Natural killer cell (primary cell): ENCODE measurements around the gene CLDN22. TPM values are rescaled to one million over a fixed set of nuclear protein-coding genes. Genes with fewer than 3 reads are reported as not detected.

Source experiments
- ATAC-seq, 3 donors: fragments of 150-1000 bp in 2 of 3; fragments of 200-7000 bp in 1 of 3; cut with Tn5 transposase; 1 replicate in 1 of 3; 2 replicates in 2 of 3; pipeline ENCODE4 v1.10.0; 2021; ENCODE audit warnings: mild to moderate bottlenecking in 2 of 3, moderate library complexity in 2 of 3
- DNase-seq, 2 donors: peaks; one replicate each; pipeline versions ENCODE4 v3.0.0 to v3.0.0-alpha.2; 2013 to 2021; ENCODE audit warnings: mixed read lengths in 1 of 2
- H3K27ac ChIP-seq: one replicate; pipeline ENCODE4 v1.5.1; 2013; ENCODE audit warnings: mild to moderate bottlenecking, low read length
- H3K27me3 ChIP-seq: one replicate; pipeline ENCODE4 v1.6.1; 2013; ENCODE audit warnings: low read length; ENCODE audit not compliant: control insufficient read depth, insufficient read depth
- H3K36me3 ChIP-seq: one replicate; pipeline ENCODE4 v1.6.1; 2013; ENCODE audit warnings: low read length; ENCODE audit not compliant: control insufficient read depth, insufficient read depth
- H3K4me1 ChIP-seq: one replicate; pipeline ENCODE4 v1.6.1; 2013; ENCODE audit warnings: low read length; ENCODE audit not compliant: control insufficient read depth, insufficient read depth
- H3K4me3 ChIP-seq: one replicate; pipeline ENCODE4 v1.5.1; 2013; ENCODE audit warnings: low read length
- H3K9me3 ChIP-seq: one replicate; pipeline ENCODE4 v1.6.1; 2013; ENCODE audit warnings: low read length; ENCODE audit not compliant: control insufficient read depth, insufficient read depth
- H3K27ac Mint-ChIP-seq, 2 donors: one replicate each; pipeline ENCODE4 v1.8.0; 2022; ENCODE audit warnings: mild to moderate bottlenecking in 2 of 2, mixed read lengths in 2 of 2, moderate library complexity in 1 of 2
- H3K27me3 Mint-ChIP-seq, 2 donors: one replicate each; pipeline ENCODE4 v1.8.0; 2022; ENCODE audit warnings: low read depth in 2 of 2, mixed read lengths in 2 of 2
- H3K36me3 Mint-ChIP-seq: one replicate; pipeline ENCODE4 v1.8.0; 2022; ENCODE audit warnings: mixed read lengths
- H3K4me1 Mint-ChIP-seq, 2 donors: one replicate each; pipeline ENCODE4 v1.8.0; 2022; ENCODE audit warnings: mixed read lengths in 2 of 2
- H3K4me3 Mint-ChIP-seq: one replicate; pipeline ENCODE4 v1.8.0; 2022; ENCODE audit warnings: mild to moderate bottlenecking, moderate library complexity, mixed read lengths
- H3K9me3 Mint-ChIP-seq, 2 donors: one replicate each; pipeline ENCODE4 v1.8.0; 2022; ENCODE audit warnings: mixed read lengths in 2 of 2
- CTCF ChIP-seq: fragments of 200-600 bp; IDR thresholded peaks from one replicate; pipeline ENCODE4 v1.8.0; 2022; ENCODE audit warnings: antibody characterized with exemption
- WGBS: methylation state at CpG from one replicate; pipeline ENCODE4 v1.1.7; 2013; ENCODE audit warnings: missing lambda C conversion rate; ENCODE audit not compliant: insufficient coverage; 5-methylcytosine and 5-hydroxymethylcytosine counted together
- intact Hi-C: fragments of 100-400 bp; cut with micrococcal nuclease; formaldehyde crosslinking; loops from one replicate; pipeline ENCODE4 v1.14.2; 2022
- total RNA-seq, 4 donors: library from RNA; stranded (reverse); fragments of 120-200 nt in 1 of 4; gene quantifications; one replicate each; pipeline versions ENCODE4 v1.2.3 to v1.2.4, GENCODE V29; 2013 to 2022

The CLDN22 gene
- total RNA-seq, 3 donors from 2014 or later (not counting 1 experiment from before 2014, with no cell fraction given) = 0.25 to 0.60 TPM; not detected in 1

- Histone ChIP-seq H3K4me3 (no peak overlapping the region), H3K36me3 (peaks cover 2% of the 10 kb centered on the region), H3K9me3 (no peaks in the 10 kb centered on the region), H3K4me1 (no peaks in the 10 kb centered on the region), H3K27me3 (no peaks in the 10 kb centered on the region), H3K27ac (no peak overlapping the region)
- WGBS = 96% methylated on average over 6 of the region's 6 CpGs
- Mint-ChIP-seq H3K9me3 (no peaks in the 10 kb centered on the region), H3K4me1 (no peaks in the 10 kb centered on the region), H3K27me3 (no peaks in the 10 kb centered on the region), H3K4me3 (no peak overlapping the region), H3K36me3 (no peaks in the 10 kb centered on the region), H3K27ac (no peak overlapping the region)
- TF ChIP-seq CTCF = no peak
- ATAC-seq = no peak
- intact Hi-C loops = no loop called here
- no peak for DNase-seq
Measured at GRCh38 chr4:183287677-183288076, 32.4 kb downstream of the CLDN22 start.

GRCh38 chr4:183287309-183287659 lies 32.8 kb downstream of the CLDN22 start:
- ATAC-seq (no peak), DNase-seq (no peak)
- no peaks in the 10 kb centered on the region for H3K9me3 Mint-ChIP-seq
- H3K27me3 Mint-ChIP-seq = no peaks in the 10 kb centered on the region
- 81% methylated on average over 2 of the region's 2 CpGs for WGBS
- no peak overlapping the region for H3K27ac Mint-ChIP-seq
- Histone ChIP-seq H3K4me3 (no peak overlapping the region), H3K4me1 (no peaks in the 10 kb centered on the region), H3K9me3 (no peaks in the 10 kb centered on the region), H3K27me3 (no peaks in the 10 kb centered on the region), H3K36me3 (peaks cover 2% of the 10 kb centered on the region), H3K27ac (no peak overlapping the region)
- no peak overlapping the region for H3K4me3 Mint-ChIP-seq
- H3K36me3 Mint-ChIP-seq = no peaks in the 10 kb centered on the region
- no peaks in the 10 kb centered on the region for H3K4me1 Mint-ChIP-seq
- intact Hi-C loops = no loop called here
- TF ChIP-seq CTCF = no peak

- Mint-ChIP-seq H3K4me1 (no peaks in the 10 kb centered on the region), H3K9me3 (no peaks in the 10 kb centered on the region), H3K36me3 (no peaks in the 10 kb centered on the region), H3K27ac (no peak overlapping the region), H3K27me3 (no peaks in the 10 kb centered on the region), H3K4me3 (no peak overlapping the region)
- Histone ChIP-seq H3K36me3 (peaks cover 2% of the 10 kb centered on the region), H3K27ac (no peak overlapping the region), H3K9me3 (no peaks in the 10 kb centered on the region), H3K4me1 (no peaks in the 10 kb centered on the region), H3K4me3 (no peak overlapping the region), H3K27me3 (no peaks in the 10 kb centered on the region)
- intact Hi-C loops = no loop called here
- ATAC-seq (no peak), DNase-seq (no peak)
- whole genome bisulfite sequencing = 88% methylated on average over 11 of the region's 11 CpGs
- TF ChIP-seq CTCF = no peak
Measured at GRCh38 chr4:183286590-183287308, 33.3 kb downstream of the CLDN22 start.

GRCh38 chr4:183285886-183286285 lies 34.2 kb downstream of the CLDN22 start:
- Mint-ChIP-seq H3K27me3 (no peaks in the 10 kb centered on the region), H3K9me3 (no peaks in the 10 kb centered on the region), H3K4me3 (no peak overlapping the region), H3K36me3 (no peaks in the 10 kb centered on the region), H3K27ac (no peak overlapping the region), H3K4me1 (no peaks in the 10 kb centered on the region)
- Histone ChIP-seq H3K27ac (no peak overlapping the region), H3K9me3 (no peaks in the 10 kb centered on the region), H3K4me1 (no peaks in the 10 kb centered on the region), H3K4me3 (no peak overlapping the region), H3K36me3 (peaks cover 2% of the 10 kb centered on the region), H3K27me3 (no peaks in the 10 kb centered on the region)
- 89% methylated on average over 7 of the region's 7 CpGs for WGBS
- DNase-seq (no peak), ATAC-seq (no peak)
- no peak for TF ChIP-seq CTCF
- intact Hi-C loops = no loop called here
